GM11168 (cell line): ENCODE measurements around the gene SPRYD3.

Experiments
- in situ Hi-C: fragments of 300-500 bp; cut with MboI; formaldehyde crosslinking; loops from one replicate; pipeline ENCODE4 v1.12.0; 2022; ENCODE audit warnings: low sequenced_read_pairs; ENCODE audit not compliant: unreplicated experiment

The SPRYD3 gene

GRCh38 chr12:53086361-53086760 is 7.2 kb upstream of the SPRYD3 start:
- in situ Hi-C loops: no loop called here

GRCh38 chr12:53082637-53083175 is 3.5 kb upstream of the SPRYD3 start:
- in situ Hi-C loops: no loop called here

- in situ Hi-C loops: no loop called here
These were observed 565 bp downstream of the SPRYD3 start for GRCh38 chr12:53078425-53079225.

- in situ Hi-C loops: no loop called here
These were observed 2.2 kb downstream of the SPRYD3 start for GRCh38 chr12:53077030-53077429.

- in situ Hi-C loops: no loop called here
These were observed 2.7 kb downstream of the SPRYD3 start for GRCh38 chr12:53076461-53076860.

- in situ Hi-C loops: no loop called here
These were observed 4.2 kb downstream of the SPRYD3 start for GRCh38 chr12:53074999-53075370.

GRCh38 chr12:53074283-53074998 is 4.7 kb downstream of the SPRYD3 start:
- in situ Hi-C loops: no loop called here

GRCh38 chr12:53073881-53074280 is 5.3 kb downstream of the SPRYD3 start:
- in situ Hi-C loops: no loop called here

GRCh38 chr12:53071591-53072551 is 7.3 kb downstream of the SPRYD3 start:
- in situ Hi-C loops: no loop called here

- in situ Hi-C loops: no loop called here
These were observed 8.2 kb downstream of the SPRYD3 start for GRCh38 chr12:53070877-53071492.

- in situ Hi-C loops: no loop called here
These were observed 9.4 kb downstream of the SPRYD3 start for GRCh38 chr12:53069621-53070410.

- in situ Hi-C loops: no loop called here
These were observed 10.2 kb downstream of the SPRYD3 start for GRCh38 chr12:53068811-53069585.

GRCh38 chr12:53067993-53068770 is 11.0 kb downstream of the SPRYD3 start:
- in situ Hi-C loops: no loop called here

- in situ Hi-C loops: no loop called here
These were observed 11.9 kb downstream of the SPRYD3 start for GRCh38 chr12:53067074-53067992.

- in situ Hi-C loops: no loop called here
These were observed 12.9 kb downstream of the SPRYD3 start for GRCh38 chr12:53065975-53066931.

GRCh38 chr12:53065470-53065869 is 13.7 kb downstream of the SPRYD3 start:
- in situ Hi-C loops: no loop called here
